Activated CD4-positive, CD25-positive, alpha-beta regulatory T cell treated with anti-CD3 and anti-CD28 coated beads, Interleukin-2, amount 50 U/mL, for 16 hours (primary cell): Measurements from ENCODE around the gene ZNF33B.
"Not testable (repeated sequence)": the region's sequence is repeated elsewhere in the genome, so short reads cannot be mapped to it uniquely, and the experiment has no call there.

Source experiments
- DNase-seq: peaks from one replicate; pipeline ENCODE4 v3.0.0-alpha.2; 2020; ENCODE audit warnings: low read depth, low spot score

ZNF33B gene

GRCh38 chr10:42615419-42615818 lies 23.0 kb downstream of the ZNF33B start:
- no peak for DNase-seq

DNA sequence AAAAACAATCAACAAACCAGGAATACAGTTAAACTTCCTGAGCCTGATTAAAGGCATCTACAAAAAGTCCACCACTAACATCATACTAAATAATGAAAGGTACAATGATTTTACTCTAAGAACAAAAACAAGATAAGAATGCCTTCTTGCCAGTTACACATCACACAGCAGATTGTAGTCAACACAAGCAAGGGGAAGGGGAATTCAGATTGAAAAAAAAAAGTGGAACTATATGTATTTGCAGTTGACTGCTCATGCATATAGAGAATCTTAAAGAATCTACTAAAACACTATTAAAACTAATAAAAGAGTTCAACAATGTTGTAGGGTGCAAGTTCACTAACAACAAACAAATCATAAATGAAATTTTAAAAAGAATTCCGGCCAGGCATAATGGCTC lies 28.5 kb downstream of the ZNF33B start:
- no peak for DNase-seq

DNA sequence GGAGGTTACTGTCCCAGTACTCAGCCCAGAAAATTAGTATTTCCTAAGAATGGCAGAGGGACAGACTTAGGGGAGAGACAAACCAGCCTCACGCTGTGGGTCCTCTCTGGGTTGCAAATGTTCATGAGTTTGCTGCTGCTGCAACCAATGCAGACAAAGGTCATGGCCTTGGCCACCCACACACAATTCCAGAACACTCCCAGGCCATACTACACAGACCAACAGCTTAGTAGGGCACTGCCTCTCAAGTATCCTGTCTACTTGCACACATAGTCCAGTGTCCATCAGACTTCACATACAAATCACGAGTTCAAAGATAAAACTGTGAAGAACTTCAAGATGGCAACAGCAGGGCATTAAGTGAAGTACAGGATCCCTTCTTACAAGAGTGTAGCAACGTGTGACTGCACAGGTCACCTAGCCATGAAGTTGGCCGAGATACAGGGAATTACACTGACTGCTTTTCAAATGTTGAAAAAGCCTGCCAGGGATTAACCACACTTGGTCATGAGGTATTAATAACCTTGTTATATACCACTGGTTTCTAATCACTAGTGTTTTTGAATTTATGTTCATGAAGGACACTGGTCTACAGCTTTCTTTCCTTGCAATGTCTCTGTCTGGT lies 40.0 kb downstream of the ZNF33B start:
- no peak for DNase-seq

- no peak for DNase-seq
Observed at GRCh38 chr10:42596196-42596595, 42.2 kb downstream of the ZNF33B start.

- DNase-seq: no peak
Observed at GRCh38 chr10:42594246-42594650, 44.1 kb downstream of the ZNF33B start.

DNA sequence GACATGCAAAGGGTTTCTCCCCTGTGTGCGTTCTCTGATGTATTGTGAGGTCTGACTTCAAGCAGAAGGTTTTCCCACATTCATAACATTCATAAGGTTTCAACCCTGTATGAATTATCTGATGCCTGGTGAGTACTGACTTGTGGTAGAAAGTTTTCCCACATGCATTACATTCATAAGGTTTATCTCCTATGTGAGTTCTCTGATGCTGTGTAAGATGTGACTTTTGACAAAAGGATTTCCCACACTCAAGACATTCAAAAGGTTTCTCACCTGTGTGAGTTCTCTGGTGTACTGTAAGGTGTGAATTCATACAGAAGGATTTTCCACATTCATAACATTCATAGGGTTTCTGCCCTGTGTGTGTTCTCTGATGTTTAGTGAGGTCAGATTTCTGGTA lies 45.1 kb downstream of the ZNF33B start:
- DNase-seq: no peak

DNA sequence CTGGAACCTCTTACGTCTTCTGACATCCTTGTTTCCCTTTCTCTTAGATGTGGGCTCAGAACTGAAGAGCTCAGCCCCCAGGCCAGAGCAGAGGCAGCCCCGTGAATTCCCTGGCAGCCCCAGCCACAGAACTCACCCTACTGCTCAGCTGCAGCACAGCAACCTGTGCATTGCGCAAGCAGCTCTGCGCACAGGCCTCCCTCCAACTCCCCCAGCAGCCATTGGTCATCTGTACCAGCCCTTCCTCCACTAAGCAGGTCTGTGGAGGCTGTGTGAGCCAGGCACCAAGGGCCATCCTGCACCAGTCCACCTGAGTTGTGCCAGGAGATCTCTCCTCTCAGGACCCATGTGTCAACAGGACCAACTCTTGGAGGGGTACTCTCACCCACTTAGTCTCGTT lies 54.5 kb downstream of the ZNF33B start:
- no peak for DNase-seq

- no peak for DNase-seq
Observed at GRCh38 chr10:42578019-42578418, 60.4 kb downstream of the ZNF33B start.

- no peak for DNase-seq
Observed at GRCh38 chr10:42576338-42576737, 62.0 kb downstream of the ZNF33B start.

GRCh38 chr10:42574336-42574735 lies 64.0 kb downstream of the ZNF33B start:
- no peak for DNase-seq

GRCh38 chr10:42556931-42557330 lies 81.4 kb downstream of the ZNF33B start:
- DNase-seq: no peak

- not testable (repeated sequence) for DNase-seq
Observed at GRCh38 chr10:42553576-42553975, 84.8 kb downstream of the ZNF33B start.

DNA sequence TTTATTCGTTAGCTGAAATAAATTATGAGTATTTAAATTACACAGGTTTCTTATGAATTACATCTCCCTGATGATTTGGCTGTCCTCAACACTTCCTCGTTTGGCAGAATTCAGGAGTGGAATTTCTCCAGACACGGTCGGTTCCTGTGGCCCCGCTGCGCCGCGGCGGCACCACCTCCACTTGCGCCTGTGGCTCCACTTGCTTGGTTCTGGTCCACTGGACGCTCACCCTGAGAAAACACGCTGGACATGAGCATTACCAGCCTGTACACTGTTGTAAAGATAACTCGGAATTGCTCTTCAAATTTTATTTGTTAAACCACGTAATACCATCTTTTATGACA lies 85.3 kb downstream of the ZNF33B start:
- DNase-seq: no peak

DNA sequence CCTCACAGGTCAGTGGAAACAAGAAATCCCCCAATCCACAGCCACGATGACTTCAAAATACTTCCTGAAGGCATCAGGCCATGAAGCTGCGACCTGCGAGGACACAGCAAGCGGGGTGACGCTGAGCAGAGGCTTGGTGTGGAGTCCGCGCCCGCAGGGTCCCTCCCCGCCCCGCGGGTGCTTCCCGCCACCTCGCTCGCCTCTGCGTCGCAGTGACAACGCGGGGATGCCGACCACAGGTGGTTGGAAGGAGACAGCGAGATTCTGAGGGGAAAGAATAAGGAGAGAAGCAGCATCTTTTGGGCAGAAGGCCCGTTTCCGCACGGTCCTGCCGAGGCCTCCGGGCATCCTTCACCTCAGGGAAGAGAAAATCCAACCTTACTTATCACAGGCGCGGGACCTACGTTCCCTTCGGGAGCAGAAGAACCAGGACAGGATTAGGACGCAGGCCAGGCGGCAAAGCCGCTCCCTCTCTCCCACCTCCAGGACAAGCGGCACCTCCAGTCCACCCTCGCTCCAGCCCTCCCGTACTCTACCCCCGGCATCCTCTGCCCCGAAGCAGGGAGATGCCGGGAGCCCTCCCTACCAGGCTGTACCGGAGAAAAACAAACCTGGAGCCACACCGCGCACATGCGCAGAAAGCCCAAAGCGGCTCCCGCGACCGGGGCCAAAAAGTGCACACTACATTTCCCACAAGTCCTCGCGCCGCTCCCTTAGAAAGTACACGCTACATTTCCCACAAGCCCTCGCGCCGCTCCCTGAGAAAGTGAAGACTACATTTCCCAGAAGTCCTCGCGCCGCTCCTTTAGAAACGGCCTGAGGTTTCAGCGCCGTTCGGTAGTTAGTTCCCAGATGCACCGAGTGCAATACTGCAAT lies 85.9 kb downstream of the ZNF33B start:
- DNase-seq: peak; percentile 91

DNA sequence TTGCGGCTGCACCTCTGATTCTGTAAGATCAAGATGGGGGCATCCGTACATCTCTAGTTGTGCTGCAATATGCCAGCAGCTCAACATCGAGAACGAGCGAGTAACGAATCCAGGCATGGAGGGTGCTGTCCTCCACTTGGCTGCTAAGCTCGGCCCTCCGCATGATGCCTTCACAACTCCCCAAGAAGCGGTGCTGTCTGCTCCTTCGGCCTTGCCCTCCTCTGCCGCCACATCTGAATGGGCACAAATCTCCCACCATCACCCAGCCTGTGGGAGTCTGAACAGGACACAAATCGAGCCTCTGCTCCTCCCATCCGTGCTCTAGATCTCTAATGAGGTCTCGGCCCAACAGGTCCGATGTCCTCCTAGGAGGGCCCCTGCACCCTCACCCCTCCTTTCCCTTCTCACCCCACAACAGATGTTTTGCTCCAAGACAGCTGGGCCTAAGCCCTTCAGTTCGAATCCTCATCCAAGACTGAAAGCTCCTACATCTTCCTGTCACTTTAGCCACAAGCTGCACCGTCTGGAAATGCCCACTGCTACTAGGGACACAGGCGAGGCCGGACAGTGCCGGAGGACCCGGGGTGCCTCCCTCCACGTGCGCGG lies 86.7 kb downstream of the ZNF33B start:
- DNase-seq: no peak

GRCh38 chr10:42549851-42550250 lies 88.5 kb downstream of the ZNF33B start:
- no peak for DNase-seq

GRCh38 chr10:42548254-42548653 lies 90.1 kb downstream of the ZNF33B start:
- no peak for DNase-seq

DNA sequence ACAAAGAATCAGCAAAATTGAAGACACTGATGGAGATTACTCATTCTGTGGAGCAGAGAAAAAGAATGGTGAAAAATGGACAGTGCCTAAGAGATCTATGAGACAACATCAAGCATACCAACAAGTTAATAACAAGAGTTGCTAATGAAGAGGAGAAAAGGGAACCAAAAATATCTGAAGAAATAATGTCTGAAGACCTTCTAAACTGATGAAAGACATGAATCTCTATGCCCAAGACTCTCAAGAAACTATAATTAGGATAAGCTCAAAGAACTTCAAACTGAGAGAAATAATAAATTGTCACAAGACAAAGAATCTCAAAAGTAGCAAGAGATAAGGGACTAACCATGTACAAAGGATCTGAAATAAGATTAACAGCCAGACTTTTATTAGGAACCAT lies 93.4 kb downstream of the ZNF33B start:
- DNase-seq: no peak

- DNase-seq: no peak
Observed at GRCh38 chr10:42543840-42544372, 94.5 kb downstream of the ZNF33B start.
